ENCODE results near the gene PPP1R3D. TPM values are rescaled to one million over a fixed set of nuclear protein-coding genes. Genes with fewer than 3 reads are reported as not detected.
"Not testable (repeated sequence)": the region's sequence is repeated elsewhere in the genome, so short reads cannot be mapped to it uniquely, and the experiment has no call there.

Gene PPP1R3D
- total RNA-seq, 2 experiments from 2014 or later, result 4.5 to 5.1 TPM

DNA sequence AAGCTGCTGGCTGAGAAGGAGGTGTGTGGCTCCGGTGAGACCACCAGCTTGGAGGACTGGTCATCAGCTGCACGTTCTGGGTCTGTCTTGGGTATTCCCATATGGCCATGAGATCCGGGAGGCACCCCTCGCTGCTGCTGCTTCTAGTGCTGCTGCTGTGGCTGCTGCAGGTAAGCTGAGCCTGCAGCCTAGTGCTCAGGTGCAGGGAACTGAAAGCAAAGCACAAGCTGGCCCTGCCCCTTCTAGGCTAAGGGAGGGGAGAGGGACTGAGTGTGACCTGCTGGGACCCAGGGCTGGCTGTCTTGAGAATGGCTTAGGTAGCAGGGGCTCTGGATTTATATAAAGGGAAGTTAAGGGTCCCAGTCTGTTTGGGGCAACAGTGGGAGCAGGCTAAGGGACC is 18.5 kb upstream of the PPP1R3D start:
- no peak overlapping the region for H3K4me3 ChIP-seq (ENCODE audit: low read depth, low read length, poor library complexity, severe bottlenecking)
- ChIA-PET CTCF (ENCODE audit: unreplicated experiment) (interaction anchor here (1.0 kb wide), 1 partner anchor 51 kb away, joined by 3 read pairs; no protein-coding TSS in a partner anchor), POLR2A (no interaction called here)
- H3K36me3 ChIP-seq (ENCODE audit: insufficient read depth, low read length), result no peaks in the 10 kb centered on the region
- no peaks in the 10 kb centered on the region for H3K4me1 ChIP-seq (ENCODE audit: insufficient read depth, low read length, poor library complexity, severe bottlenecking)
- H3K9me2 ChIP-seq (ENCODE audit: insufficient read depth, low read length), result no peaks in the 10 kb centered on the region
- H4K20me1 ChIP-seq (ENCODE audit: insufficient read depth, low read length), result no peaks in the 10 kb centered on the region
- no peak overlapping the region for H3K27ac ChIP-seq (ENCODE audit: low read depth, low read length, poor library complexity, severe bottlenecking)
- H2AFZ ChIP-seq (ENCODE audit: low read length), result no peak overlapping the region
- no peak for DNase-seq (ENCODE audit: low spot score)
- no peaks in the 10 kb centered on the region for H3K79me2 ChIP-seq (ENCODE audit: insufficient read depth, low read depth, low read length)
- H3K9me3 ChIP-seq (ENCODE audit: low read length), result no peaks in the 10 kb centered on the region
- no peak overlapping the region for H3K4me2 ChIP-seq (ENCODE audit: low read length)
- intact Hi-C loops (cut with micrococcal nuclease; ENCODE audit: unreplicated experiment), result no loop called here
- no TSS peak for BruUV-seq (replicated peaks)
- TF ChIP-seq, protein P1, sequence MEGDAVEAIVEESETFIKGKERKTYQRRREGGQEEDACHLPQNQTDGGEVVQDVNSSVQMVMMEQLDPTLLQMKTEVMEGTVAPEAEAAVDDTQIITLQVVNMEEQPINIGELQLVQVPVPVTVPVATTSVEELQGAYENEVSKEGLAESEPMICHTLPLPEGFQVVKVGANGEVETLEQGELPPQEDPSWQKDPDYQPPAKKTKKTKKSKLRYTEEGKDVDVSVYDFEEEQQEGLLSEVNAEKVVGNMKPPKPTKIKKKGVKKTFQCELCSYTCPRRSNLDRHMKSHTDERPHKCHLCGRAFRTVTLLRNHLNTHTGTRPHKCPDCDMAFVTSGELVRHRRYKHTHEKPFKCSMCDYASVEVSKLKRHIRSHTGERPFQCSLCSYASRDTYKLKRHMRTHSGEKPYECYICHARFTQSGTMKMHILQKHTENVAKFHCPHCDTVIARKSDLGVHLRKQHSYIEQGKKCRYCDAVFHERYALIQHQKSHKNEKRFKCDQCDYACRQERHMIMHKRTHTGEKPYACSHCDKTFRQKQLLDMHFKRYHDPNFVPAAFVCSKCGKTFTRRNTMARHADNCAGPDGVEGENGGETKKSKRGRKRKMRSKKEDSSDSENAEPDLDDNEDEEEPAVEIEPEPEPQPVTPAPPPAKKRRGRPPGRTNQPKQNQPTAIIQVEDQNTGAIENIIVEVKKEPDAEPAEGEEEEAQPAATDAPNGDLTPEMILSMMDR (conservative IDR thresholded peaks at IDR 0.05; ENCODE audit: low read length), result no peak
- TF ChIP-seq EZH2phosphoT487 (IDR thresholded peaks at IDR 0.05; ENCODE audit: borderline replicate concordance, low read depth, low read length), result no peak

DNA sequence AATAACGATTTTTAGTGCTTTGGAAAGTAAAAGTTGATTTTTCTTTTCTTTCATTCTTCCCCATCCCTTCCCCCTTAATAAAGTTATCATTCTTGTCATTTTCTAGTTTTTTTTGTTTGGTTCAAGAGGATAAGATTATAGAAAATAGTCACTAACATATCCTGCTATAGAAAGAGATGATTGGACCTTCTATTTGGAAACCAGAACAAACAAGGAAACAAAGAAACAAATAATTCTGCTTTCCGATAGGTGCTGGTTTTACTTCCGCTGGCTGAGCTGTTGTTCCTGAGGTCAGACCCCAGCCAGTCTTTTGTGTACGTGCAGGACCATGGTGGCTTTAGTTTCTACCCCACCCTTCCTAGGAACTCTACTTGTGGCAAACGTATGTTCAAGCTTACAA is 18.0 kb upstream of the PPP1R3D start, which contains the start of gene CDH26:
TSS of gene CDH26 (plus strand) at position 301 of the 400 bp plus-strand sequence. CDS start 304 bp downstream, outside the sequence.
- CTCF ChIA-PET (ENCODE audit: unreplicated experiment), result interaction anchor here (1.0 kb wide), 1 partner anchor 51 kb away, joined by 3 read pairs; no protein-coding TSS in a partner anchor
- TF ChIP-seq EZH2phosphoT487 (IDR thresholded peaks at IDR 0.05; ENCODE audit: borderline replicate concordance, low read depth, low read length), result no peak
- TF ChIP-seq, protein P1 (conservative IDR thresholded peaks at IDR 0.05; ENCODE audit: low read length), result no peak
- intact Hi-C loops (cut with micrococcal nuclease; ENCODE audit: unreplicated experiment), result no loop called here
- H3K4me3 ChIP-seq (ENCODE audit: low read depth, low read length, poor library complexity, severe bottlenecking), result no peak within 1 kb of the TSS
- H3K4me2 ChIP-seq (ENCODE audit: low read length), result no peak within 1 kb of the TSS
- no peaks in the 10 kb centered on the region for H3K36me3 ChIP-seq (ENCODE audit: insufficient read depth, low read length)
- no peaks in the 10 kb centered on the region for H4K20me1 ChIP-seq (ENCODE audit: insufficient read depth, low read length)
- H3K9me3 ChIP-seq (ENCODE audit: low read length), result no peaks in the 10 kb centered on the region
- no peak within 1 kb of the TSS for H2AFZ ChIP-seq (ENCODE audit: low read length)
- no peaks in the 10 kb centered on the region for H3K4me1 ChIP-seq (ENCODE audit: insufficient read depth, low read length, poor library complexity, severe bottlenecking)
- no TSS peak for BruUV-seq (replicated peaks)
- no peak within 1 kb of the TSS for H3K27ac ChIP-seq (ENCODE audit: low read depth, low read length, poor library complexity, severe bottlenecking)
- H3K79me2 ChIP-seq (ENCODE audit: insufficient read depth, low read depth, low read length), result no peaks in the 10 kb centered on the region
- no peaks in the 10 kb centered on the region for H3K9me2 ChIP-seq (ENCODE audit: insufficient read depth, low read length)
- DNase-seq (ENCODE audit: low spot score), result no peak
- POLR2A ChIA-PET, result no interaction called here

DNA sequence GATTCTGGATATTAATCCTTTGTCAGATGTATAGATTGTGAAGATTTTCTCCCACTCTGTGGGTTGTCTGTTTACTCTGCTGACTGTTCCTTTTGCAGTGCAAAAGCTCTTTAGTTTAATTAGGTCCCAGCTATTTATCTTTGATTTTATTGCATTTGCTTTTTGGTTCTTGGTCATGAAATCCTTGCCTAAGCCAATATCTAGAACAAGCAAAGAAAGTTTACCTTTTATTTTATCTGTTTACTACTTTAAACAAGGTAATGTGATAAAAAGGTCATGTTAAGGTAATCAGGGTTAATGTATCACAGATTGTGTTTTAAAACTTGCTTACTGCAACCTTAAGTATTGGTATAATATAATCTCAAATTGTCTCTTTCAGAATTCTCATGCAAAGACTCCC is 17.5 kb upstream of the PPP1R3D start:
- POLR2A ChIA-PET, result not testable (repeated sequence)

More for the DNA sequence above, 17.5 kb upstream of the PPP1R3D start:
- H3K27ac ChIP-seq (ENCODE audit: low read depth, low read length, poor library complexity, severe bottlenecking); H3K79me2 ChIP-seq (ENCODE audit: insufficient read depth, low read depth, low read length); H3K36me3 ChIP-seq (ENCODE audit: insufficient read depth, low read length); H3K9me3 ChIP-seq (ENCODE audit: low read length); H3K9me2 ChIP-seq (ENCODE audit: insufficient read depth, low read length); H4K20me1 ChIP-seq (ENCODE audit: insufficient read depth, low read length); H3K4me2 ChIP-seq (ENCODE audit: low read length); intact Hi-C loops (cut with micrococcal nuclease; ENCODE audit: unreplicated experiment); CTCF ChIA-PET (ENCODE audit: unreplicated experiment); H2AFZ ChIP-seq (ENCODE audit: low read length); H3K4me3 ChIP-seq (ENCODE audit: low read depth, low read length, poor library complexity, severe bottlenecking); H3K4me1 ChIP-seq (ENCODE audit: insufficient read depth, low read length, poor library complexity, severe bottlenecking); DNase-seq (ENCODE audit: low spot score); BruUV-seq (replicated peaks): not testable (repeated sequence)
